ENCODE results near the gene MRPL48. TPM values are rescaled to one million over a fixed set of nuclear protein-coding genes. Genes with fewer than 3 reads are reported as not detected.
"Not testable (repeated sequence)": the region's sequence is repeated elsewhere in the genome, so short reads cannot be mapped to it uniquely, and the experiment has no call there.

The MRPL48 gene
- total and polyA plus RNA-seq, 2 donors (not counting 1 experiment from before 2014, with no cell fraction given) = 19.1 to 28.3 TPM

GRCh38 chr11:73880449-73880848 lies 92.8 kb downstream of the MRPL48 start:
- H3K9ac ChIP-seq (ENCODE audit: low read length); H3K9me3 Mint-ChIP-seq (ENCODE audit: insufficient read depth); H3K27ac ChIP-seq (ENCODE audit: low read length in 2 of 2); H3K36me3 ChIP-seq (replicated peaks in 1 of 2; ENCODE audit: control extremely low read depth in 1 of 2, control insufficient read depth in 1 of 2, extremely low read depth in 1 of 2, insufficient read depth in 2 of 2, low read length in 1 of 2); H3K4me3 Mint-ChIP-seq; H2AFZ ChIP-seq (ENCODE audit: insufficient read depth, low read depth, low read length, poor library complexity, severe bottlenecking); H3K4me3 ChIP-seq (ENCODE audit: control extremely low read depth in 1 of 5, extremely low read depth in 1 of 5, insufficient read depth in 1 of 5, low read depth in 2 of 5, low read length in 4 of 5); H4K20me1 ChIP-seq (ENCODE audit: control insufficient read depth, insufficient read depth, low read length, poor library complexity, severe bottlenecking); DNase-seq; H3K27ac Mint-ChIP-seq; H3K27me3 Mint-ChIP-seq; H3K27me3 ChIP-seq (replicated peaks in 1 of 4; ENCODE audit: control extremely low read depth in 1 of 4, control insufficient read depth in 3 of 4, insufficient read depth in 4 of 4, low read length in 3 of 4); H3K9me3 ChIP-seq (ENCODE audit: control extremely low read depth in 1 of 3, control insufficient read depth in 2 of 3, insufficient read depth in 1 of 3, low read length in 2 of 3); CTCF ChIA-PET; intact Hi-C loops (cut with micrococcal nuclease); ATAC-seq (ENCODE audit: low read depth); H3K4me2 ChIP-seq (replicated peaks; ENCODE audit: low read depth, low read length, poor library complexity, severe bottlenecking): not testable (repeated sequence)
- Histone ChIP-seq H3K4me1 (ENCODE audit: control insufficient read depth in 2 of 2, insufficient read depth in 2 of 2, low read length in 2 of 2) (peaks cover 13 to 17% of the 10 kb centered on the region in 2 donors), H3K79me2 (ENCODE audit: control insufficient read depth, insufficient read depth, low read length) (peaks cover 51% of the 10 kb centered on the region)
- peaks cover 23% of the 10 kb centered on the region for H3K4me1 Mint-ChIP-seq
- POLR2A ChIA-PET = interaction anchor here (1.1 kb wide), 1 partner anchor 12 kb away, joined by 6 read pairs; no protein-coding TSS in a partner anchor
- WGBS (ENCODE audit: insufficient coverage) = 95% methylated on average over 10 of the region's 10 CpGs

GRCh38 chr11:73883856-73884255 lies 96.2 kb downstream of the MRPL48 start:
- H3K79me2 ChIP-seq (ENCODE audit: control insufficient read depth, insufficient read depth, low read length) = peaks cover 25% of the 10 kb centered on the region
- intact Hi-C loops (cut with micrococcal nuclease) = no loop called here
- Mint-ChIP-seq H3K4me3 (no peak overlapping the region), H3K27me3 (no peaks in the 10 kb centered on the region), H3K9me3 (ENCODE audit: insufficient read depth) (no peaks in the 10 kb centered on the region), H3K4me1 (peaks cover 4% of the 10 kb centered on the region), H3K27ac (no peak overlapping the region)
- H3K9me3 ChIP-seq (ENCODE audit: control extremely low read depth in 1 of 3, control insufficient read depth in 2 of 3, insufficient read depth in 1 of 3, low read length in 2 of 3) = no peaks in the 10 kb centered on the region
- no peak overlapping the region for H3K9ac ChIP-seq (ENCODE audit: low read length)
- H3K36me3 ChIP-seq (replicated peaks in 1 of 2; ENCODE audit: control extremely low read depth in 1 of 2, control insufficient read depth in 1 of 2, extremely low read depth in 1 of 2, insufficient read depth in 2 of 2, low read length in 1 of 2) = peaks cover 6 to 21% of the 10 kb centered on the region in 2 experiments
- H3K4me1 ChIP-seq (ENCODE audit: control insufficient read depth in 2 of 2, insufficient read depth in 2 of 2, low read length in 2 of 2) = no peaks in the 10 kb centered on the region
- H4K20me1 ChIP-seq (ENCODE audit: control insufficient read depth, insufficient read depth, low read length, poor library complexity, severe bottlenecking) = no peaks in the 10 kb centered on the region
- ATAC-seq (ENCODE audit: low read depth) (no peak), DNase-seq (no peak)
- no peaks in the 10 kb centered on the region for H3K27me3 ChIP-seq (replicated peaks in 1 of 4; ENCODE audit: control extremely low read depth in 1 of 4, control insufficient read depth in 3 of 4, insufficient read depth in 4 of 4, low read length in 3 of 4)
- no peak for TF ChIP-seq CTCF (IDR thresholded peaks at IDR 0.05)
- no peak for TF ChIP-seq EZH2 (IDR thresholded peaks at IDR 0.05; ENCODE audit: borderline replicate concordance, insufficient read depth, low read depth, low read length, poor library complexity, severe bottlenecking)
- no peak overlapping the region for H3K4me2 ChIP-seq (replicated peaks; ENCODE audit: low read depth, low read length, poor library complexity, severe bottlenecking)
- H3K27ac ChIP-seq (ENCODE audit: low read length in 2 of 2) = no peak overlapping the region
- ChIA-PET POLR2A (no interaction called here), CTCF (no interaction called here)
- no peak overlapping the region for H2AFZ ChIP-seq (ENCODE audit: insufficient read depth, low read depth, low read length, poor library complexity, severe bottlenecking)
- H3K4me3 ChIP-seq (ENCODE audit: control extremely low read depth in 1 of 5, extremely low read depth in 1 of 5, insufficient read depth in 1 of 5, low read depth in 2 of 5, low read length in 4 of 5) = no peak overlapping the region
- WGBS (ENCODE audit: insufficient coverage) = 78% methylated on average over 1 of the region's 2 CpGs
